Vagina (tissue), 2 donors: Measurements from ENCODE around the gene TRDN.

Source experiments
- POLR2A ChIP-seq, 2 donors: fragments of 450-650 bp; IDR thresholded peaks; one replicate each; pipeline ENCODE4 v1.6.1; 2017; ENCODE audit warnings: antibody characterized with exemption in 2 of 2, mild to moderate bottlenecking in 2 of 2, moderate library complexity in 2 of 2
- POLR2AphosphoS5 ChIP-seq, 2 donors: sonication (generic); formaldehyde crosslinking; IDR thresholded peaks; one replicate each; pipeline ENCODE4 v1.9.0; 2017; ENCODE audit warnings: antibody characterized with exemption in 2 of 2, mild to moderate bottlenecking in 2 of 2, low read depth in 1 of 2; ENCODE audit not compliant: insufficient read depth in 1 of 2
- TF ChIP-seq, protein P1 (sequence below), 3 experiments: fragments of 450-650 bp in 2 of 3; fragments of 200-600 bp in 1 of 3; sonication (generic) in 1 of 3; IDR thresholded peaks; one replicate each; pipeline ENCODE4 v1.5.1; 2017 to 2019; ENCODE audit warnings: antibody characterized with exemption in 3 of 3, mild to moderate bottlenecking in 2 of 3, moderate library complexity in 2 of 3

DNA sequence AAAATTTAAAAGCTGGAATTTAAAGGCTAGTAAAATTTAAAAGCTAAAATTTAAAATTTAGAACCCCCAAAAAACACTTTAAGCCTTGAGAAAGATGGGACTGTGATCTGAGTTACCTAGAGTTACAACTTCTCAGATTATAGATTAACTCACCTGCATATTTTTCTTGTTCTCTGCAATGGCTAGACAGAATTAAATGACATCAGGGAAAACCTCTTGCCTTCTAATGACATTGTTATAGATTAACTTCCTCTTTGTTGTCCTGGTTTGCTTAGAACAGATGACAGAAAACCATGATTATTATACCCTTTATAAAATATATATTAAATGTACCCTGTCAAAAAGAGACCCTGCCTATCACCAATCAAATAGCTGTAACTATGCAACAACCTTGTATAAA, 56.4 kb downstream of the TRDN start:
- TF ChIP-seq, protein P1, sequence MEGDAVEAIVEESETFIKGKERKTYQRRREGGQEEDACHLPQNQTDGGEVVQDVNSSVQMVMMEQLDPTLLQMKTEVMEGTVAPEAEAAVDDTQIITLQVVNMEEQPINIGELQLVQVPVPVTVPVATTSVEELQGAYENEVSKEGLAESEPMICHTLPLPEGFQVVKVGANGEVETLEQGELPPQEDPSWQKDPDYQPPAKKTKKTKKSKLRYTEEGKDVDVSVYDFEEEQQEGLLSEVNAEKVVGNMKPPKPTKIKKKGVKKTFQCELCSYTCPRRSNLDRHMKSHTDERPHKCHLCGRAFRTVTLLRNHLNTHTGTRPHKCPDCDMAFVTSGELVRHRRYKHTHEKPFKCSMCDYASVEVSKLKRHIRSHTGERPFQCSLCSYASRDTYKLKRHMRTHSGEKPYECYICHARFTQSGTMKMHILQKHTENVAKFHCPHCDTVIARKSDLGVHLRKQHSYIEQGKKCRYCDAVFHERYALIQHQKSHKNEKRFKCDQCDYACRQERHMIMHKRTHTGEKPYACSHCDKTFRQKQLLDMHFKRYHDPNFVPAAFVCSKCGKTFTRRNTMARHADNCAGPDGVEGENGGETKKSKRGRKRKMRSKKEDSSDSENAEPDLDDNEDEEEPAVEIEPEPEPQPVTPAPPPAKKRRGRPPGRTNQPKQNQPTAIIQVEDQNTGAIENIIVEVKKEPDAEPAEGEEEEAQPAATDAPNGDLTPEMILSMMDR (IDR thresholded peaks at IDR 0.05) = no peak
- TF ChIP-seq POLR2A (IDR thresholded peaks at IDR 0.05) = no peak
- TF ChIP-seq POLR2AphosphoS5 (IDR thresholded peaks at IDR 0.05; ENCODE audit: insufficient read depth in 1 of 2, low read depth in 1 of 2) = no peak
